Measurements from ENCODE around the gene REXO5.

Gene REXO5

GRCh38 chr16:20844054-20844453, 37.7 kb downstream of the REXO5 start:
- no peak overlapping the region for H3K4me3 ChIP-seq (ENCODE audit: control insufficient read depth, low read depth, low read length)
- TF ChIP-seq, protein P1, sequence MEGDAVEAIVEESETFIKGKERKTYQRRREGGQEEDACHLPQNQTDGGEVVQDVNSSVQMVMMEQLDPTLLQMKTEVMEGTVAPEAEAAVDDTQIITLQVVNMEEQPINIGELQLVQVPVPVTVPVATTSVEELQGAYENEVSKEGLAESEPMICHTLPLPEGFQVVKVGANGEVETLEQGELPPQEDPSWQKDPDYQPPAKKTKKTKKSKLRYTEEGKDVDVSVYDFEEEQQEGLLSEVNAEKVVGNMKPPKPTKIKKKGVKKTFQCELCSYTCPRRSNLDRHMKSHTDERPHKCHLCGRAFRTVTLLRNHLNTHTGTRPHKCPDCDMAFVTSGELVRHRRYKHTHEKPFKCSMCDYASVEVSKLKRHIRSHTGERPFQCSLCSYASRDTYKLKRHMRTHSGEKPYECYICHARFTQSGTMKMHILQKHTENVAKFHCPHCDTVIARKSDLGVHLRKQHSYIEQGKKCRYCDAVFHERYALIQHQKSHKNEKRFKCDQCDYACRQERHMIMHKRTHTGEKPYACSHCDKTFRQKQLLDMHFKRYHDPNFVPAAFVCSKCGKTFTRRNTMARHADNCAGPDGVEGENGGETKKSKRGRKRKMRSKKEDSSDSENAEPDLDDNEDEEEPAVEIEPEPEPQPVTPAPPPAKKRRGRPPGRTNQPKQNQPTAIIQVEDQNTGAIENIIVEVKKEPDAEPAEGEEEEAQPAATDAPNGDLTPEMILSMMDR (IDR thresholded peaks at IDR 0.05; ENCODE audit: control insufficient read depth, insufficient read depth, low read depth, low read length, missing control alignments): no peak
- no peak for DNase-seq (ENCODE audit: low read depth)

DNA sequence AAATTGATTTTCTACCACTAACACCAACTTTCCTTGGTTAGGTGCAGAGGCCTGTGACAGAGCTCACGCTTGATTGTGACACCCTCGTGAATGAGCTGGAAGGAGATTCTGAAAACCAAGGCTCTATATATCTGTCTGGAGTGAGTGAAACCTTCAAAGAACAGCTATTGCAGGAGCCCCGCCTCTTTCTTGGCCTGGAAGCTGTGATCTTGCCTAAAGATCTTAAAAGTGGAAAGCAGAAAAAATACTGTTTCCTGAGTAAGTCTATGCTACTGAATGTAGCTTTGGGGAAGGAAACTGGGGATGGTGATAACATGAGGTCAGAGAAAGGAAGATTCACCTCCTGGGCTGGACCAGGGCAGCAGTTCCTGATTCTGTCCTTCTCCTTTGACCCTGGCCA, 38.3 kb downstream of the REXO5 start:
- TF ChIP-seq, protein P1 (IDR thresholded peaks at IDR 0.05; ENCODE audit: control insufficient read depth, insufficient read depth, low read depth, low read length, missing control alignments): no peak
- no peak overlapping the region for H3K4me3 ChIP-seq (ENCODE audit: control insufficient read depth, low read depth, low read length)

DNA sequence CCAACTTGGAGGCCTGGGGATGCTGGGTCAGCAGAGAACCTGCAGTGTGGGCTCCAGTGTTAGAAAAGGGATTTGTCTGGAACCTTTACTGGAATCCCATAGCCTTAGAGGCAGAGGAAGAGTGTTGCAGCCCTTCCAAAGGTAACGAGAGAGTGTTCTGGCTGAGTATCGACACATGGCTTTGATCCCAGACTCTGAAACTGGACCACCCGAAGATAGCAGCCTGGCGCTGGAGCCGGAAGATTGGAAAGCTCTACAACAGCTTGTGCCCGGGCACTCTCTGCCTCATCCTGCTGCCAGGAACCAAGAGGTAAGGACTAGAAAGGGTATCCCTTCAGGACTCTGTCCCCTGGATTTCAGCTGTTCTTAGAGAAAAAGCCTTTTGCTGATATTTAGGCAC, 39.7 kb downstream of the REXO5 start:
- no peak for DNase-seq (ENCODE audit: low read depth)
- TF ChIP-seq, protein P1 (IDR thresholded peaks at IDR 0.05; ENCODE audit: control insufficient read depth, insufficient read depth, low read depth, low read length, missing control alignments): no peak
- no peak overlapping the region for H3K4me3 ChIP-seq (ENCODE audit: control insufficient read depth, low read depth, low read length)

More for the DNA sequence above, 38.3 kb downstream of the REXO5 start:
- no peak for DNase-seq (ENCODE audit: low read depth)

DNA sequence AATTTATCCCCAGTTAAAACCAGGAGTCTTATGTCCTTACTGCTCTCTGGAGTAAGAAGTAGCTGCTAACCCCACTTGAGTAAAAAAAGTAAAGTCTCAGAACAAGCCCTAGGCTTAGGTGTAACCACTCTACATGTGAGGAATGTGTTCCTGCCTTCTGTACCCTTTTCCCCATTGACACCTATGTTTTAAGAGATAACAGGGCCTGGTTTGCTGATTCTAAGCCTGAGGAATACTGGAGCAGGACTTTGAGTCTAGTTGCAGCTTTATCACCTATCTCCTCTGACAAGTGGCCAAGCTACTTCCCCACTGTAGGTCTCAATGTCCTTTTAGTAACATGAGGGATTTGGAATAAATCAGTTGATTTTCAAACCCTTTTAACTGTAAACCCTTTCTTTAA, 40.2 kb downstream of the REXO5 start:
- no peak for DNase-seq (ENCODE audit: low read depth)
- TF ChIP-seq, protein P1 (IDR thresholded peaks at IDR 0.05; ENCODE audit: control insufficient read depth, insufficient read depth, low read depth, low read length, missing control alignments): no peak
- H3K4me3 ChIP-seq (ENCODE audit: control insufficient read depth, low read depth, low read length): no peak overlapping the region

GRCh38 chr16:20847550-20847949, 41.2 kb downstream of the REXO5 start:
- no peak for DNase-seq (ENCODE audit: low read depth)
- TF ChIP-seq, protein P1 (IDR thresholded peaks at IDR 0.05; ENCODE audit: control insufficient read depth, insufficient read depth, low read depth, low read length, missing control alignments): no peak
- no peak overlapping the region for H3K4me3 ChIP-seq (ENCODE audit: control insufficient read depth, low read depth, low read length)

GRCh38 chr16:20849589-20850390, 43.5 kb downstream of the REXO5 start:
- TF ChIP-seq, protein P1 (IDR thresholded peaks at IDR 0.05; ENCODE audit: control insufficient read depth, insufficient read depth, low read depth, low read length, missing control alignments): peak; percentile 99
- H3K4me3 ChIP-seq (ENCODE audit: control insufficient read depth, low read depth, low read length): no peak overlapping the region

More at GRCh38 chr16:20849589-20850390, 43.5 kb downstream of the REXO5 start:
- peak; percentile 11 for DNase-seq (ENCODE audit: low read depth)

Data from AG09309 (cell line).